BLaER1 treated with 17β-estradiol and CSF1 and Interleukin-3, amounts not matched to agents 10 nM and 100 nM (cell line): ENCODE measurements around the gene DISP1.
"Not testable (repeated sequence)": the region's sequence is repeated elsewhere in the genome, so short reads cannot be mapped to it uniquely, and the experiment has no call there.

Experiments
- H3K27ac ChIP-seq, 11 experiments: shearing (Covaris generic); formaldehyde crosslinking; 2 replicates each; pipeline ENCODE4 v1.8.1; 2022
- H3K27me3 ChIP-seq, 11 experiments: shearing (Covaris generic); formaldehyde crosslinking; 2 replicates each; pipeline ENCODE4 v1.8.1; 2022
- H3K36me3 ChIP-seq, 11 experiments: shearing (Covaris generic); formaldehyde crosslinking; 2 replicates each; pipeline ENCODE4 v1.8.1; 2022
- H3K4me1 ChIP-seq, 10 experiments: shearing (Covaris generic); formaldehyde crosslinking; 2 replicates each; pipeline ENCODE4 v1.8.1; 2022
- H3K4me2 ChIP-seq, 11 experiments: shearing (Covaris generic); formaldehyde crosslinking; 2 replicates each; pipeline ENCODE4 v1.8.1; 2022
- H3K4me3 ChIP-seq, 10 experiments: shearing (Covaris generic); formaldehyde crosslinking; 2 replicates each; pipeline ENCODE4 v1.8.1; 2022
- H3K9ac ChIP-seq, 11 experiments: shearing (Covaris generic); formaldehyde crosslinking; 2 replicates each; pipeline ENCODE4 v1.8.1; 2022
- H3K9me3 ChIP-seq, 11 experiments: shearing (Covaris generic); formaldehyde crosslinking; replicated peaks in 1 of 11; 2 replicates each; pipeline ENCODE4 v1.8.1; 2022
- H4K20me1 ChIP-seq, 11 experiments: shearing (Covaris generic); formaldehyde crosslinking; 2 replicates each; pipeline ENCODE4 v1.8.1; 2022
- Cebpa-rat ChIP-seq, 11 experiments: shearing (Covaris generic); IDR thresholded peaks; 2 replicates each; pipeline ENCODE4 v1.8.1; 2022

DISP1 gene

DNA sequence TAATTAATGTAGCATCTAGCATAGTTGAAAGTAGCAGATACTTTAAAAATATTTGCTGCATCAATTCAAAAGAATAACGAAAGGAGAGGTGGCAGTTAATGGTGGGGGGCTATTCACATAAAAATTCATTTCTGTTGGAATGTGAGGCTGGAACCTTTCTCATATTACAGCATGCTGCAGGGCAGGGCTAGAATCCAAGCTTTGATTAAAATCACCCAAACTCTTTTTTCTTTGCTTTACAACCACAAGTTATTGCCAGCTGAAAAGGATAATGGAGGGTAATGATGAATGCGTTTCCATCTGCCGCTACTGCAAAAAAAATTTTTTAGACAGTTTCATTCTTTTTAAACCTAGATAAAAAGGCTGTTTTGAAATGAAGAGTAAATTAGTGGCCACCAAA, 9.8 kb downstream of the DISP1 start:
- H3K9ac ChIP-seq = no peak overlapping the region
- no peaks in the 10 kb centered on the region for H3K36me3 ChIP-seq
- H3K27ac ChIP-seq = no peak overlapping the region
- H3K9me3 ChIP-seq = no peaks in the 10 kb centered on the region
- H3K4me3 ChIP-seq = no peak overlapping the region
- no peaks in the 10 kb centered on the region for H3K4me1 ChIP-seq
- no peaks in the 10 kb centered on the region for H3K27me3 ChIP-seq
- H3K4me2 ChIP-seq = no peak overlapping the region
- TF ChIP-seq Cebpa-rat (IDR thresholded peaks at IDR 0.05) = no peak
- peaks cover 0 to 38% (median 0%) of the 10 kb centered on the region in 11 experiments; a peak in 4 of 22 replicates for H4K20me1 ChIP-seq

DNA sequence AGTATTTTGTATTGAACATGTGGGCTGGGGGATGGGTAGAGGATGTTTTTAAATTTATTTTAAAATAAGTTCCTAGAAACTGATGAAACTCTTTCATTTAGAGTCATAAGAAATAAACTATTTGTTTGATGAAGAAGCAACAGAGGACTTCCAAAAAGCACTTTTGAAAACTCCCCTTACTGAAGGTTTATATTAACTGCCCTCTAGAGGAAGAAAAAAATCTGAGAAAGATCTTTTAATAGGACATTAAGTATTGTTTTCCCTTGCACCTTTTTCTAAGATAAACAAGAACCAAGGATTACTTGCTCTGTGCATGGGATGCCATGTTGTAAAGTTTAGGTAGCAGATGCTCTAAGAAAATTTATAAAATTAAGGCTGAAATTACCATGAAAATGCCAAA, 14.1 kb downstream of the DISP1 start:
- H4K20me1 ChIP-seq = peaks cover 0 to 24% (median 0%) of the 10 kb centered on the region in 11 experiments; a peak in 4 of 22 replicates
- H3K27ac ChIP-seq = no peak overlapping the region
- no peak overlapping the region for H3K4me3 ChIP-seq
- TF ChIP-seq Cebpa-rat (IDR thresholded peaks at IDR 0.05) = no peak
- H3K9ac ChIP-seq = no peak overlapping the region
- no peaks in the 10 kb centered on the region for H3K9me3 ChIP-seq
- peaks cover 0 to 4% (median 0%) of the 10 kb centered on the region in 10 experiments; a peak in 1 of 20 replicates for H3K4me1 ChIP-seq
- no peaks in the 10 kb centered on the region for H3K36me3 ChIP-seq
- H3K4me2 ChIP-seq = no peak overlapping the region
- H3K27me3 ChIP-seq = no peaks in the 10 kb centered on the region

DNA sequence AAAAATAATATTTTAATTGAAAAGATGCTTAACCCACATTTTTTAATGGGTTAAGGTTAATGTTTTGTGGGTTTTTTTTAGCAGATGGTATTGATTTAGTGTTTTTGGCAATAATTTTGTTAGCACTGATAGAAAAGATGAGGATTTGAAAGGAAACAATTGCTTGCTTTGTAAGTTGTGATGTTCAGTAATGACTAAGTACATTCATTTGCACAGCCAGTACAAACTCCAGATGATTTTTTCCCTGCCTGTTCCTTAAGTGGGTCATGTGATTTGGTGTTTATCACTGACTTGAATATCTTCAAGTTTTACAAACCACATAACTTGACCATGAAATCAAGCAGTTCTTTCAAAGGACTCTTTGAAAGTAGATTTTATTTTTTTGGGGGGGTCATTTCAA, 15.0 kb downstream of the DISP1 start:
- H3K9me3 ChIP-seq = no peaks in the 10 kb centered on the region
- H3K27me3 ChIP-seq = no peaks in the 10 kb centered on the region
- no peak overlapping the region for H3K9ac ChIP-seq
- no peak overlapping the region for H3K4me2 ChIP-seq
- H3K4me1 ChIP-seq = peaks cover 0 to 4% (median 0%) of the 10 kb centered on the region in 10 experiments; a peak in 1 of 20 replicates
- H3K4me3 ChIP-seq = no peak overlapping the region
- H3K36me3 ChIP-seq = no peaks in the 10 kb centered on the region
- TF ChIP-seq Cebpa-rat (IDR thresholded peaks at IDR 0.05) = no peak
- H4K20me1 ChIP-seq = peaks cover 0 to 25% (median 0%) of the 10 kb centered on the region in 11 experiments; a peak in 4 of 22 replicates
- no peak overlapping the region for H3K27ac ChIP-seq

DNA sequence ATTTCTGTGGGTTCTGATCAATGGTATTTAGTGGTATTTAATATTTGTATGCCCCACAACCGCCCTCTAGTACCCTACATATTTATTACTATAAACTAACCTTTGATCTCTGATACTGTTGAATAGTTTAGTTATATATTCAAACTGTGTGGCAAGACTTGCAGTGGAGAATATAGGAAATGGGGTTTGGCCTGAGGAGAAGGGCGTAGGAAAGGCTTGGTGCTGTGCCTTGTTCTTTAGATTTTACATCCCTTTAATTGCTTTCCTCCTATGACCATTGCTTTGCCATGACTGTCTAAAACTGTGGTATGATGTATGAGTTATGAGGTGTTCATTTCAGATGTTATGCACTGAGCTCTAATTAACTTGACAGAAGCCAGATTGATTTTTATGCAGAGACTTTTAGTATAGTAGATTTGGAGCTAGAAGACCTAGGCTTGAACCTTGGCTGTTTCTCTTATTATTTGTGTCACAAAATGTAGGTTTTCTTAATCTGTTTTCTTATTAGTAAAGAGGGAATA, 18.6 kb downstream of the DISP1 start:
- peaks cover 0 to 4% (median 0%) of the 10 kb centered on the region in 10 experiments; a peak in 1 of 20 replicates for H3K4me1 ChIP-seq
- H3K4me2 ChIP-seq = no peak overlapping the region
- H4K20me1 ChIP-seq = peaks cover 0 to 21% (median 0%) of the 10 kb centered on the region in 11 experiments; a peak in 4 of 22 replicates
- no peak overlapping the region for H3K27ac ChIP-seq
- no peaks in the 10 kb centered on the region for H3K9me3 ChIP-seq
- H3K4me3 ChIP-seq = no peak overlapping the region
- H3K36me3 ChIP-seq = no peaks in the 10 kb centered on the region; a peak in 1 of 22 replicates
- no peak overlapping the region for H3K9ac ChIP-seq
- TF ChIP-seq Cebpa-rat (IDR thresholded peaks at IDR 0.05) = no peak
- H3K27me3 ChIP-seq = no peaks in the 10 kb centered on the region

DNA sequence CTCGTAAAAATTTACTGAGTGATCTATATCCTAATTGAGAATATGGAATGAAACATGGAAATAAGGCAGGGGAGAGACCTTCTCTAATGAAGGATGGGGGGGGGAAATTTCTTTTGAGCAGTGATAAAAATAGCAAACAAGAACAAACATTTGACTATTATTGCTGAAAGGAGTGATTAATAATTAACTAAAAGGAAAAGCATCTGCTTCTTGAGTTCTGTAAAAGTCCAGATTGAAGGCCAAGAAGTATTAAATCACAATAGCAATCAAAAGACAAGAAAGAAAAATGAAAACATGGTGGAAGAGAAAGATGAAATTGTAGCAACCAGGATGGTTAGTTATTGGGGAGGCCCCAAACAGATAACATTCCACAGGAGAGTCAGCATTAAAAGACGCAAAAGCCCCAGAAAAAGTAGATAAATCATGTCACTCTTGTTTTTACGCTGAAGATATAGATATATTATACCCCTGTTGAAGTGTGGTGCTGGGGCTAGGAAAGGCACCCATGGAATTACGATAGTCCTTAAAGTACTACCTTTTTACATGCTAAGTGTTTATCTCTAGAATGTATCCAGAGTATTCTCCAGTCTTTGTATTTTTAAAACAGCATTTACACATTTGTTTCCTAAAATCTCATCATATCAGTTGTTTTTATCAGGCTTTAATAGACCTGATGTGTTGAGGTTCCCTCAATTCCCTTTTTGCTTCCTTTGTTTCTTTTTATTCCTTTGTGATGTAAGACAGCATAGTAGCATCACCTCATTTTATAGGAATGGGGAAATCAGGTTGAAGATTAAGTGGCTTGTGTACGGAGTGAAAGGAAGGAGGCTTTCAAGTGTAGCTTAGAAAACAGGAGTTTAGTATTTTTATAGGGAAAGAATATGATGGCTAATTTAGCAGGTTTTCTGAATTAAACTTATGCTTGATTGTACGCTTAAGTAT, 28.9 kb downstream of the DISP1 start:
- no peak overlapping the region for H3K4me2 ChIP-seq
- H4K20me1 ChIP-seq = peaks cover 0 to 8% (median 0%) of the 10 kb centered on the region in 11 experiments; a peak in 2 of 22 replicates
- H3K9me3 ChIP-seq = peaks cover 0 to 6% (median 0%) of the 10 kb centered on the region in 11 experiments; a peak in 2 of 22 replicates
- H3K4me3 ChIP-seq = no peak overlapping the region
- H3K4me1 ChIP-seq = no peaks in the 10 kb centered on the region
- no peaks in the 10 kb centered on the region for H3K27me3 ChIP-seq
- H3K9ac ChIP-seq = no peak overlapping the region
- H3K36me3 ChIP-seq = no peaks in the 10 kb centered on the region
- TF ChIP-seq Cebpa-rat (IDR thresholded peaks at IDR 0.05) = no peak
- H3K27ac ChIP-seq = no peak overlapping the region

DNA sequence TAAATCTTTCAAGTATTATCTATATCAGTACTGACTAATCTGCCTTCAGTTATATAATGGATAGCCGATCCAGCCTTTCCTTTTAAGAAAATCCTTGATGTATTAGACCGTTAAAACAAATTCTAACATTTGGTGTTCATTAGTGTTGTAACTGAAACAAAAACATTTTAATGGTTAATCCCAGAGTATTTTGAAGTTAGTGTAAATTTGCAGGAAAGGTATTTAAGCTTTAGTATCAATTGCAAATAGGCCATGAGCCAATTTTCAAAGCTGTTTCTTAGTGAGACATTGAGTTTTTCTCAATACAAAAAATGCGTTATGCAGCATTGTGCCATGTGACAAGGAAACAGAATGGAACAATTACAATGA, 29.6 kb downstream of the DISP1 start:
- Histone ChIP-seq H3K4me1 (no peaks in the 10 kb centered on the region), H4K20me1 (peaks cover 0 to 8% (median 0%) of the 10 kb centered on the region in 11 experiments; a peak in 2 of 22 replicates), H3K27me3 (no peaks in the 10 kb centered on the region), H3K27ac (no peak overlapping the region), H3K4me2 (no peak overlapping the region), H3K4me3 (no peak overlapping the region), H3K36me3 (no peaks in the 10 kb centered on the region), H3K9me3 (peaks cover 0 to 3% (median 0%) of the 10 kb centered on the region in 11 experiments; a peak in 2 of 22 replicates), H3K9ac (no peak overlapping the region)
- TF ChIP-seq Cebpa-rat (IDR thresholded peaks at IDR 0.05) = no peak

DNA sequence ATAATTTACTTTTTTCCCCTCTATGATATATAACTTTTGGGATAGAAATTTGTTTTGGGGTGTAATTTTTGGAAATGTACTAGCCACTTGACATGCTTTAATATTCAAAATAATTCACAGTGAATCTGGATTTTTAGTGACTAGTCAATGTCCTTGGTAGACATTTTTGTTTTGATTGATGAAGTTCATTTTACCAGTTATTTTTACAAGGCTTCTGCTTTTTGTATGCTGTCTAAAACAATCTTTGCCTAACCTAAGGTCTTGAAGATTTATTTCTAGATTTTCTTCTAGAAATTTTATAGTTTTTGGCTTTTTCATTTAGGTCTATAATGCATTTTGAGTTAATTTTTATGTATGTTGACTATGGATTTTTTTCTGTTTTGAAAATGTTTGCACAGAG, 30.9 kb downstream of the DISP1 start:
- no peak overlapping the region for H3K9ac ChIP-seq
- no peaks in the 10 kb centered on the region for H3K9me3 ChIP-seq
- no peaks in the 10 kb centered on the region for H3K27me3 ChIP-seq
- no peaks in the 10 kb centered on the region for H3K4me1 ChIP-seq
- H3K36me3 ChIP-seq = no peaks in the 10 kb centered on the region
- H3K4me3 ChIP-seq = no peak overlapping the region
- H3K4me2 ChIP-seq = no peak overlapping the region
- no peak for TF ChIP-seq Cebpa-rat (IDR thresholded peaks at IDR 0.05)
- peaks cover 0 to 8% (median 0%) of the 10 kb centered on the region in 11 experiments; a peak in 2 of 22 replicates for H4K20me1 ChIP-seq
- H3K27ac ChIP-seq = no peak overlapping the region

DNA sequence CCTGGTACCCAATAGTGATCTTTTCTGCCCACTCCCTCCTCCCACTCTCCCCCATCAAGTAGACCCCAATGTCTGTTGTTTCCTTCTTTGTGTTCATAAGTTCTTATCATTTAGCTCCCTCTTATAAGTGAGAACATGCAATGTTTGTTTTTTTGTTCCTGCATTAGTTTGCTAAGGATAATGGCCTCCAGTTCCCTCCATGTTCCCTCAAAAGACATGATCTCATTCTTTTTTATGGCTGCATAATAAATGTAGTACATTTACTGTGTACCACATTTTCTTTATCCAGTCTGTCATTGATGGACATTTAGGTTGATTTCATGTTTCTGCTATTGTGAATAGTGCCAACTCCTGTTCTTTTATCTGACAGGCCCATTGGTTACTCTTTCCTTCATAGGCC, 35.7 kb downstream of the DISP1 start:
- H3K4me1 ChIP-seq, H3K27ac ChIP-seq, H3K27me3 ChIP-seq, H3K4me3 ChIP-seq, H3K9ac ChIP-seq, H3K4me2 ChIP-seq, H4K20me1 ChIP-seq: not testable (repeated sequence)
- H3K36me3 ChIP-seq = peaks cover 0 to 17% (median 4%) of the 10 kb centered on the region in 11 experiments; a peak in 6 of 22 replicates
- H3K9me3 ChIP-seq = peaks cover 0 to 15% (median 8%) of the 10 kb centered on the region in 11 experiments; a peak in 13 of 22 replicates

DNA sequence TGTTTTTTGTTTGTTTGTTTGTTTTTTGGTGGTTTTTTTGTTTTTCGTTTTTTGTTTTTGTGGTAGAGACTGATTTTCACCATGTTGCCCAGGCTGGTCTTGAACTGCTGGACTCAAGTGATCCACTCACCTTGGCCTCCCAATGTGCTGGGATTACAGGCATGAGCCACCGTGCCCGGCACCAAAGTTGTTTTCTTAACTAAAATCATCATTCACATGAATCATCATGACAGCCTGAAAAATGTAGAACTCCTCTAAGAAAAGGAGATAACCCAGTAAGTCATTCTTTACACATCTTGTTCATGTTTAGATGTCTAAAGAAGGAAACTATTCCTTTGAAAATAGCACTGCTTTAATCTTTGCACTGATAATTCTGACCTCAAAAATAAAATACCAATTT, 37.5 kb downstream of the DISP1 start:
- Histone ChIP-seq H3K9ac (no peak overlapping the region), H3K4me1 (peaks cover 0 to 5% (median 0%) of the 10 kb centered on the region in 10 experiments; a peak in 1 of 20 replicates), H3K36me3 (peaks cover 0 to 17% (median 4%) of the 10 kb centered on the region in 11 experiments; a peak in 8 of 22 replicates), H3K4me2 (no peak overlapping the region), H3K27me3 (no peaks in the 10 kb centered on the region), H3K27ac (no peak overlapping the region), H3K9me3 (peaks cover 5 to 27% (median 15%) of the 10 kb centered on the region in 11 experiments), H3K4me3 (no peak overlapping the region), H4K20me1 (peaks cover 0 to 5% (median 0%) of the 10 kb centered on the region in 11 experiments; a peak in 2 of 22 replicates)
- no peak for TF ChIP-seq Cebpa-rat (IDR thresholded peaks at IDR 0.05)
